Measurements from ENCODE around the gene UGT1A4.
"Not testable (repeated sequence)": the region's sequence is repeated elsewhere in the genome, so short reads cannot be mapped to it uniquely, and the experiment has no call there.

The UGT1A4 gene

GRCh38 chr2:233700028-233700635, 18.4 kb upstream of the UGT1A4 start:
- no peak for DNase-seq (ENCODE audit: low spot score)

GRCh38 chr2:233700842-233701241, 17.7 kb upstream of the UGT1A4 start:
- DNase-seq (ENCODE audit: low spot score), result not testable (repeated sequence)

- DNase-seq (ENCODE audit: low spot score), result no peak
Observed at GRCh38 chr2:233702238-233702637, 16.3 kb upstream of the UGT1A4 start.

GRCh38 chr2:233705911-233706506, 12.5 kb upstream of the UGT1A4 start:
- DNase-seq (ENCODE audit: low spot score), result no peak

- no peak for DNase-seq (ENCODE audit: low spot score)
Observed at GRCh38 chr2:233706720-233707119, 11.8 kb upstream of the UGT1A4 start.

- DNase-seq (ENCODE audit: low spot score), result no peak
Observed at GRCh38 chr2:233707940-233708644, 10.4 kb upstream of the UGT1A4 start.

- DNase-seq (ENCODE audit: low spot score), result peak; percentile 25
Observed at GRCh38 chr2:233708942-233709341, 9.6 kb upstream of the UGT1A4 start.

- peak; percentile 60 for DNase-seq (ENCODE audit: low spot score)
Observed at GRCh38 chr2:233711312-233712008, 7.1 kb upstream of the UGT1A4 start.

- no peak for DNase-seq (ENCODE audit: low spot score)
Observed at GRCh38 chr2:233712611-233713261, 5.8 kb upstream of the UGT1A4 start, which contains the start of gene UGT1A5. Gene UGT1A5 (plus strand): TSS chr2:233712907. CDS start chr2:233712992, 85 bp downstream.

- no peak for DNase-seq (ENCODE audit: low spot score)
Observed at GRCh38 chr2:233713262-233713615, 5.3 kb upstream of the UGT1A4 start.

- DNase-seq (ENCODE audit: low spot score), result no peak
Observed at GRCh38 chr2:233714121-233714520, 4.4 kb upstream of the UGT1A4 start.

GRCh38 chr2:233728723-233729301, 10.3 kb downstream of the UGT1A4 start, which contains the start of gene UGT1A3:
Gene UGT1A3 (plus strand): TSS chr2:233729042. CDS start chr2:233729127, 85 bp downstream.
- no peak for DNase-seq (ENCODE audit: low spot score)

GRCh38 chr2:233736868-233737653, 18.5 kb downstream of the UGT1A4 start:
- DNase-seq (ENCODE audit: low spot score), result not testable (repeated sequence)

GRCh38 chr2:233740870-233741269, 22.3 kb downstream of the UGT1A4 start:
- DNase-seq (ENCODE audit: low spot score), result no peak

GRCh38 chr2:233743464-233744259, 25.1 kb downstream of the UGT1A4 start:
- DNase-seq (ENCODE audit: low spot score), result no peak

GRCh38 chr2:233745073-233745755, 26.7 kb downstream of the UGT1A4 start:
- DNase-seq (ENCODE audit: low spot score), result no peak

GRCh38 chr2:233745838-233746237, 27.3 kb downstream of the UGT1A4 start:
- not testable (repeated sequence) for DNase-seq (ENCODE audit: low spot score)

- no peak for DNase-seq (ENCODE audit: low spot score)
Observed at GRCh38 chr2:233746475-233747282, 28.1 kb downstream of the UGT1A4 start.

GRCh38 chr2:233747283-233747544, 28.7 kb downstream of the UGT1A4 start:
- DNase-seq (ENCODE audit: low spot score), result no peak
